Heart right ventricle (tissue), 16 donors: ENCODE results near the gene TFG. TPM values are rescaled to one million over a fixed set of nuclear protein-coding genes. Genes with fewer than 3 reads are reported as not detected.

ENCODE experiments used
- ATAC-seq, 8 donors: fragments of 200-7000 bp; cut with Tn5 transposase; one replicate each; pipeline ENCODE4 v1.9.1; 2020; ENCODE audit warnings: mild to moderate bottlenecking in 8 of 8, moderate library complexity in 8 of 8, moderate number of reproducible peaks in 1 of 8
- DNase-seq, 2 donors: peaks; one replicate each; pipeline ENCODE4 v3.0.0-alpha.2; 2020
- H3K27ac ChIP-seq, 10 donors: fragments of 200-600 bp; sonication (generic) in 2 of 10; one replicate each; pipeline versions ENCODE4 v1.5.0 to v1.8.0; 2020 to 2022; ENCODE audit warnings: mild to moderate bottlenecking in 3 of 10
- H3K27me3 ChIP-seq, 7 donors: fragments of 200-600 bp; one replicate each; pipeline ENCODE4 v1.8.0; 2021 to 2022; ENCODE audit warnings: mild to moderate bottlenecking in 2 of 7
- H3K36me3 ChIP-seq, 9 donors: fragments of 200-600 bp; sonication (generic) in 1 of 9; one replicate each; pipeline versions ENCODE4 v1.5.0 to v1.8.0; 2020 to 2022; ENCODE audit warnings: mild to moderate bottlenecking in 2 of 9
- H3K4me1 ChIP-seq, 9 donors: fragments of 200-600 bp; sonication (generic) in 1 of 9; one replicate each; pipeline versions ENCODE4 v1.5.0 to v1.8.0; 2020 to 2022; ENCODE audit warnings: mild to moderate bottlenecking in 4 of 9
- H3K4me3 ChIP-seq, 10 donors: fragments of 200-600 bp; sonication (generic) in 2 of 10; one replicate each; pipeline versions ENCODE4 v1.5.0 to v1.8.0; 2020 to 2022; ENCODE audit warnings: mild to moderate bottlenecking in 7 of 10, moderate library complexity in 2 of 10
- H3K9me3 ChIP-seq, 11 donors: fragments of 200-600 bp in 10 of 11; sonication (generic) in 2 of 11; one replicate each; pipeline versions ENCODE4 v1.5.0 to v1.8.0; 2013 to 2022; ENCODE audit warnings: mild to moderate bottlenecking in 2 of 11, control low read depth in 1 of 11, moderate library complexity in 1 of 11
- WGBS, 2 donors: extraction: QIAGEN DNeasy Blood & Tissue Kit; methylation state at CpG; one replicate each; pipeline ENCODE4 v1.1.7; 2013; ENCODE audit warnings: inconsistent platforms in 1 of 2; 5-methylcytosine and 5-hydroxymethylcytosine counted together
- intact Hi-C, 10 donors: fragments of 100-400 bp; cut with DNase I; formaldehyde crosslinking; loops; one replicate each; pipeline versions ENCODE4 v1.11.1 to v1.14.2; 2022
- polyA plus RNA-seq, 2 donors: library from polyadenylated mRNA; stranded (reverse); fragments of 200-250 nt; gene quantifications; one replicate each; pipeline ENCODE4 v1.2.3, GENCODE V29; 2013
- total RNA-seq, 10 donors: library from RNA; stranded (reverse); fragmentation: NEBNext Ultra II Directional in 3 of 10; extraction: Animal tissue kit (Norgen Biotek cat#: 25700) in 3 of 10; gene quantifications; one replicate each; pipeline versions ENCODE4 v1.2.1 to v1.2.4, GENCODE V29; 2021 to 2023
- TF ChIP-seq, protein P1 (sequence below), 9 donors: fragments of 200-600 bp; sonication (generic) in 2 of 9; IDR thresholded peaks; one replicate each; pipeline versions ENCODE4 v1.5.0 to v1.8.0; 2021 to 2022; ENCODE audit warnings: antibody characterized with exemption in 9 of 9, mild to moderate bottlenecking in 5 of 9, moderate library complexity in 1 of 9
- donor health status: Arrhythmogenic right ventricular cardiomyopathy.
- donor health status: ischemic (EF 13 %, LVEDD 7.1; RV severe dilation, severe dysfunction).
- donor health status: healthy with polysubstance abuse.
- donor health status: DM: no; HTN: yes; CAD: no.
- donor health status: DM: no; HTN: no; CAD: no.
- donor health status: ischemic (EF 25% LVEDD 6.9; RV normal size, moderate dysfunction).
- donor health status: ischemic (EF 25% LVEDD 5.7; RV mildly dilated, moderate dysfunction).
- donor health status: healthy.
- donor health status: DM: yes; HTN: yes; CAD: no.
- donor health status: Ischemic cardiomyopathy.
- donor health status: ischemic (EF 35%, LVEDD 5.7; RV mildly dilated, moderate dysfunction).
- donor health status: nonischemic (EF 11% LVEDD 7.7; RV severe dilation, severe dysfunction).
- donor health status: DM: yes; HTN: yes; CAD: no.
- donor health status: PGD.
- donor health status: ischemic (EF 29% LVEDD 5.4; RV normal size, mild dysfunction).
- donor health status: nonischemic (EF 23%, LVEDD 6.1; RV moderate dilation, normal function).

Gene TFG
- total and polyA plus RNA-seq, 12 donors, result 44.6 to 98.4 (median 92.4) TPM

DNA sequence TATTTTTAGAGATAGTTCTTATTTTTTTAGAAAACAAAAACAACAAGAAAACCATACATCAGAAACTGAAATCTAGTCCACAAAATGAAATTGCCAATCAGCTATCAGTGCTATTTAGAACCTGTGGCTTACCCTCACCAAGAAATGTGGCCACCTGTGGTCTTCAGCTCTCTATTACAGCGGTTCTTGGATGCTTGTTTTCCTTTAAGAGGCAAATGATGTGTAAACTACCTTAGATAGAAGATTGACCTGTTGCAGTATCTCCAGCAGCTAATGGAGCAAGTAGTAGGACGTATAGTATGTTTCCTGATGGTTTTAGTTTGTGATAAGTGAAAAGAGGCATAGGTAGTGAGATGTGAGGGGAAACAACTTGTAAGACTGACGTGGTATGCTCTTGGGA is 21.2 kb downstream of the TFG start:
- Histone ChIP-seq H3K36me3 (peaks cover 0 to 98% (median 33%) of the 10 kb centered on the region in 9 donors), H3K27ac (no peak overlapping the region), H3K4me3 (no peak overlapping the region), H3K4me1 (peaks cover 0 to 49% (median 16%) of the 10 kb centered on the region in 9 donors), H3K27me3 (no peaks in the 10 kb centered on the region), H3K9me3 (no peaks in the 10 kb centered on the region)
- DNase-seq (no peak), ATAC-seq (no peak)
- intact Hi-C loops, result no loop called here
- 50 to 55% methylated on average over 3 of the region's 3 CpGs for WGBS, 2 donors
- TF ChIP-seq, protein P1, sequence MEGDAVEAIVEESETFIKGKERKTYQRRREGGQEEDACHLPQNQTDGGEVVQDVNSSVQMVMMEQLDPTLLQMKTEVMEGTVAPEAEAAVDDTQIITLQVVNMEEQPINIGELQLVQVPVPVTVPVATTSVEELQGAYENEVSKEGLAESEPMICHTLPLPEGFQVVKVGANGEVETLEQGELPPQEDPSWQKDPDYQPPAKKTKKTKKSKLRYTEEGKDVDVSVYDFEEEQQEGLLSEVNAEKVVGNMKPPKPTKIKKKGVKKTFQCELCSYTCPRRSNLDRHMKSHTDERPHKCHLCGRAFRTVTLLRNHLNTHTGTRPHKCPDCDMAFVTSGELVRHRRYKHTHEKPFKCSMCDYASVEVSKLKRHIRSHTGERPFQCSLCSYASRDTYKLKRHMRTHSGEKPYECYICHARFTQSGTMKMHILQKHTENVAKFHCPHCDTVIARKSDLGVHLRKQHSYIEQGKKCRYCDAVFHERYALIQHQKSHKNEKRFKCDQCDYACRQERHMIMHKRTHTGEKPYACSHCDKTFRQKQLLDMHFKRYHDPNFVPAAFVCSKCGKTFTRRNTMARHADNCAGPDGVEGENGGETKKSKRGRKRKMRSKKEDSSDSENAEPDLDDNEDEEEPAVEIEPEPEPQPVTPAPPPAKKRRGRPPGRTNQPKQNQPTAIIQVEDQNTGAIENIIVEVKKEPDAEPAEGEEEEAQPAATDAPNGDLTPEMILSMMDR (IDR thresholded peaks at IDR 0.05), result no peak

- H3K27ac ChIP-seq, result no peak overlapping the region
- intact Hi-C loops, result no loop called here
- peaks cover 0 to 100% (median 46%) of the 10 kb centered on the region in 9 donors for H3K36me3 ChIP-seq
- peaks cover 0 to 36% (median 13%) of the 10 kb centered on the region in 9 donors for H3K4me1 ChIP-seq
- no peak for ATAC-seq
- H3K4me3 ChIP-seq, result no peak overlapping the region
- H3K9me3 ChIP-seq, result no peaks in the 10 kb centered on the region
- DNase-seq, result no peak
- H3K27me3 ChIP-seq, result no peaks in the 10 kb centered on the region
- 93% methylated on average over 3 of the region's 3 CpGs for WGBS, 2 donors
- TF ChIP-seq, protein P1 (IDR thresholded peaks at IDR 0.05), result no peak
Observed at GRCh38 chr3:100732435-100732834, 23.1 kb downstream of the TFG start.

- 29 to 32% methylated on average over 2 of the region's 2 CpGs for WGBS, 2 donors
- DNase-seq, result no peak
- Histone ChIP-seq H3K4me1 (peaks cover 0 to 33% (median 10%) of the 10 kb centered on the region in 9 donors), H3K9me3 (no peaks in the 10 kb centered on the region), H3K27ac (no peak overlapping the region), H3K27me3 (no peaks in the 10 kb centered on the region), H3K4me3 (no peak overlapping the region), H3K36me3 (peaks cover 0 to 100% (median 38%) of the 10 kb centered on the region in 9 donors)
- intact Hi-C loops, result no loop called here
- ATAC-seq, result peak in 3 of 8 donors; percentile 29 to 55 (median 37)
- TF ChIP-seq, protein P1 (IDR thresholded peaks at IDR 0.05), result peak in 7 of 9 donors; percentile 9 to 55 (median 44)
Observed at GRCh38 chr3:100737334-100737733, 28.0 kb downstream of the TFG start.

GRCh38 chr3:100740207-100740606 is 30.9 kb downstream of the TFG start:
- peaks cover 0 to 21% (median 5%) of the 10 kb centered on the region in 9 donors for H3K4me1 ChIP-seq
- 86 to 88% methylated on average over 1 of the region's 1 CpG for WGBS, 2 donors

More at GRCh38 chr3:100740207-100740606, 30.9 kb downstream of the TFG start:
- intact Hi-C loops, result no loop called here
- ATAC-seq (peak in 1 of 8 donors; percentile 20), DNase-seq (no peak)
- no peak overlapping the region for H3K4me3 ChIP-seq
- TF ChIP-seq, protein P1 (IDR thresholded peaks at IDR 0.05), result no peak
- H3K36me3 ChIP-seq, result peaks cover 0 to 100% (median 33%) of the 10 kb centered on the region in 9 donors
- no peak overlapping the region for H3K27ac ChIP-seq
- H3K9me3 ChIP-seq, result no peaks in the 10 kb centered on the region
- no peaks in the 10 kb centered on the region for H3K27me3 ChIP-seq
